D721Med (cell line): Measurements from ENCODE around the gene GRIN3B.

Source experiments
- DNase-seq: peaks from one replicate; pipeline ENCODE4 v3.0.0; 2011; ENCODE audit warnings: low spot score; ENCODE audit not compliant: insufficient read length
- FAIRE-seq: peaks from 2 replicates; lab custom pipeline; 2011; peaks lifted over from hg19 to GRCh38; lab: Jason Lieb, UNC
- CTCF ChIP-seq: IDR thresholded peaks from 2 replicates; pipeline ENCODE4 v1.5.1; 2012; ENCODE audit warnings: mild to moderate bottlenecking, control low read depth; ENCODE audit not compliant: insufficient read depth; ENCODE audit errors: missing control alignments

The GRIN3B gene

DNA sequence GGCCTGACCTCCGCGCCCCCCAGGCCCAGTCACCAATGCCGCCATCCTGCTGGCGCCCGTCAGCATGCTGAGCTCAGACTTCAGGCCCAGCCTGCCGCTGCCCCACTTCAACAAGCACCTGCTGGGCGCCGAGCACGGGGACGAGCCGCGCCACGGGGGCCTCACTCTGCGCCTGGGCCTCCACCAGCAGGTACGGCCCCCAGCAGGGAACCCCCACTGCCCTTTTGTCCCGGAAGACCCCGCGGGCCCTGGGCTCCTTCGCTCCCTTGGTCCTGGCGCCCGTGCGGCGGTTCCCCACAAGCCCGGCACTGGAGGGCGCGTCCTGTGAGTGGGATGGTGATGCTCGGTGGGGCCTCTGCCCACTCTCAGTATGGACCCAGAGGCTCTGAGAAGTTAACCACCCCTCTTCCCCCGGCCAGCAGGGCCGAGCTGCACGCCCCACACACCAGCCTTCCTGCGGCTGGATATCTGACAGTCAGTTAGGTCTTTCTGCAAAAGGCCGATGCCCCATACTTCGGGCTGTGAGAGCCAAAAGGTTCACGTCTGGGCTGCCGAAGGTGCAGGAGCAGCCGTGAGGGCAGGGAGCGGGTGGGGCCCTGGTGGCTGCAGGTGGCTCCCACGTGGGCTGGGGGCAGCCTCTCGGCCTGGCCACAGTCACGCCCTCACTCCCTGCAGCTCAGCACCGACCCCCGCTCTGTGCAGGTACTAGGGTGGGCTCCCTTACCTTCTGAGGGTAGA, 8.1 kb upstream of the GRIN3B start:
- TF ChIP-seq CTCF = no peak
- FAIRE-seq (no peak), DNase-seq (no peak)

DNA sequence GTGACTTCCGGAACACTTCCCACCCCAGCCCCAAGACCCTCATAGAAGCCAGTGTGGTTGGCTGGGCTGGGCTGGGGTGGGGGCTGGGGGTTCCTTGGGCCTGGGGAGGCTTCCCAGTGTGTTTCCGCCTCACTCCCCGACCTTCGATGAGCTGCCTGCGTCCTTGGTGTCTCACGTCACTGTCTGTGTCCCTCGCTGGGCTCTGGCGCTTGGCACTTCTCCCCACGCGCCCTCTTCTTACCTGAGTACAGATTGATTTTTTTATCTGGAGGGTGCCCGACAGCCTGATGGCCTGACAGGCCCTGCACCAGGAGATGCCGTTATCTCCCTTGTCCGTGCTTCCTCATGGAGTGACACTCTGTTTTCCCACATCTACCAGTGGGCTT, 7.6 kb upstream of the GRIN3B start:
- no peak for TF ChIP-seq CTCF
- FAIRE-seq (no peak), DNase-seq (no peak)

GRCh38 chr19:993361-993830, 6.8 kb upstream of the GRIN3B start:
- no peak for DNase-seq
- FAIRE-seq = no peak
- TF ChIP-seq CTCF = no peak

DNA sequence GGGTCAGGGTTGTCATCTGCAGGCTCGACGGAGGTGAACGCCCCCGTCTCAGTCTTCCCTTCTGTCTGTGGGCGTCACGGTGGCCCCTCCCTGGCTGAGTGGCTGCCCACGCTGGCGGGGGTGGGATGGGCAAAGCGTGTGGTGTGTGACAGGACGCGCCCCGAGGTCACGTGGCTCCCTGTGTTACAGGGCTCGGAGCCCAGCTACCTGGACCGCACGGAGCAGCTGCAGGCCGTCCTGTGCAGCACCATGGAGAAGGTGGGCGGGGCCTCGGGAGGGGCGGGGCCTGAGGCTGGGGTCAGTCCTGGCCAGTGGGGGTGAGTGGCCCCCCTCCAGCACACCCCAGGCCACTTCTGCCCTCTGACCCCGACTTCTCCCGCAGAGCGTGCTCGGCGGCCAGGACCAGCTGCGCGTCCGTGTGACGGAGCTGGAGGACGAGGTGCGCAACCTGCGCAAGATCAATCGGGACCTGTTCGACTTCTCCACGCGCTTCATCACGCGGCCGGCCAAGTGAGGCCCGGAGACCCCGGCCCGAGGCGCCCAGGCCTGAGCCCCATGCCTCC, 6.3 kb upstream of the GRIN3B start:
- FAIRE-seq (no peak), DNase-seq (no peak)
- no peak for TF ChIP-seq CTCF

DNA sequence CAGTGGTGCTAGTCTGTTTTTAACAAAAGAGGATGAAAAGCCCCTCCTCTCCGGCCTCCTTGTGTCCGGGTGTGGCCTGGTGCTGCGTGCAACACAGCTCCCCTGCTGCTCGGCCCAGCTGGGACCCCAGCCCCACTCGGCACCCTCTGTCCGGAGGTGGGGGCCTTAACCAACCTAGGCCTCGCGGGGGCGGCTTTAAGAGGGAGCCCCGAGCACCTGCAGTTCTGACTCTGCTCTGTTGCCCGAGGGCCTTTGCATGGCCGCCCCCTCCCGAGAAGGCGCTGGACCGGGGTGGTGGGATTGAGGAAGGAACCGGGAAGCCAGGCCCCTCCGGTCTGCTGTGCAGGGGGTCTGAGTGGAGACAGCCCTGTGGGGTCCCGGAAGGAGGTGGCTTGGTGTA, 5.7 kb upstream of the GRIN3B start:
- no peak for DNase-seq
- no peak for TF ChIP-seq CTCF
- FAIRE-seq = no peak

DNA sequence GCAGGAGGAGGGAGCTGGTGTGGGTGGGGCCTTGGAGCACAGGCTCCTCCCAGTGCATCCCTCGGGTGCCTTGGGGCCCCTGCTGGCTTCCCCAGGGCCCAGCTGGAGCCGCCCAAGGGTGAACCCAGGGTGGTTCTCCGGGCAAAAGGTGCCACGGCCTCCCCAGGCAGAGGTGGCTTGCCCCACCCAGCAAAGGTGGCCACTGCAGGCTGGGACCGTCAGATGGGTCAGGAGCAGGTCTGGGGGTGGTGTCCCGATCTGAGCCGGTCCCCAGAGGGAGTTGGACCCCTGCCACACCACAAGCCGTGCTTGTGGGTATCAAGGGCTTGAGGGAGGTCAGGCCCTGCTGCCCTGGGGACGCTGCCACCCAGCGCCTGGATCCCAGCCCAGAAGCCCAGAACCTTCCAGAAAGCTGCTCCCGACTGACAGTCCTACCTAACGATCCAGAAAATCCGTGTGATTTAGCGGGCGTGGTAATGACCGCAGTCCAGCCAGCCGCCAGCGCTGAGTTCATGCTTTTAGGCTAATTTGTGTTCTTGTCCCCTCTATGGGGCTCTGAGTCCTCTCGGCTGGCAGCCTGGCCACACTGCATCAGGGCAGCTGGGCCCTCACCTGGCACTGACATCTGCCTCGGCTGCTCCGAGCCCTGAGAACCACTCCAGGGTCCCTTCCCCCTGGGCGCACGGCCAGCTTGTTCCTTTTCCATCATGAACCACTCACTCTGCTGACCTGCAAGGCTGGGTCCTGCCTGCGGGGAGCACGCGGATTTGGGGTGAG, 5.0 kb upstream of the GRIN3B start:
- FAIRE-seq (no peak), DNase-seq (no peak)
- no peak for TF ChIP-seq CTCF
